GM18499 (cell line): ENCODE results near the gene ABCA7.
"Not testable (repeated sequence)": the region's sequence is repeated elsewhere in the genome, so short reads cannot be mapped to it uniquely, and the experiment has no call there.

Source experiments
- ATAC-seq: cut with Tn5 transposase; IDR thresholded peaks from one replicate; pipeline ENCODE4 v1.9.1; 2021; ENCODE audit warnings: moderate number of reproducible peaks; ENCODE audit not compliant: insufficient read depth, unreplicated experiment

The ABCA7 gene

DNA sequence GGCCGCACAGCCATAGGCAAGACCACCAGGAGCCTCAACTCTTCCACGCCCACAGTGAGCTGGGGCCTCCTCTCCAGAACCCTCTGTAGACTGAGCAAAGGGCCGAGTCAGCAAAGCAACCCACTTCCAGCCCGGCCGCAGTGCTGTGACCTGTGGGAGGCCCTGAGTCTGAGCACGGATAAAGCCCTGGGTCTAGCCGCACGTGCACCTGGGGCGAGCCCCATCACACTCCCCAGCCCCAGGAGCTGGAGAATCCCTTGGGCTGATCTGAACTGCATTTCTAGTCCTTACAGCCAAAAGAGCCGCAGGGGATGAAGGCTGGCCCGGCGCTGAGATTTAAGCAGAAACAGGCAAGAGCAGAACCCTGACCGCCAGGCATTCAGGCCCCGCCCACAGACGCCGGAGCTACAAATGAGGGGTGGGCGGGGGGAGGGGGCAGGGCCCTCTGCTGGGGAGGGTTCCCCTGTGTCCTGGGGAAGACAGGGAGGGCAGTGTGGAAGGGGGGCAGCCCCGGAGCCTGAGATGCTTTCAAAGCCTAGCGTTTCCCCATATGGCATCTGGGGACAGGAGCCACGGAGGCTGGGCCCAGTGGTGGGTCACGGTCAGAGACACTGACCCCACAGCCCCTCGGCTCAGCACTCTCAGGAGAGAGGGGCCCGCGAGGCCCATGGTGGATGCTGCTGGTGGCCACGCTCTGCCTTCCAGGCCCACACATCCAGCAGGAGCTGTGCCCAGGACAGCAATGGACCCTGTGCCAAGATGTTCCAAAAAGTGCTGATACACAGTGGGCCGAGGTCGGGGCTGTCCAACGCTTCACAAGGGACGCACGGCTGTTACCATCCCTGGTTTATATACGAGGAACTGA, 23.9 kb upstream of the ABCA7 start:
- ATAC-seq = no peak

DNA sequence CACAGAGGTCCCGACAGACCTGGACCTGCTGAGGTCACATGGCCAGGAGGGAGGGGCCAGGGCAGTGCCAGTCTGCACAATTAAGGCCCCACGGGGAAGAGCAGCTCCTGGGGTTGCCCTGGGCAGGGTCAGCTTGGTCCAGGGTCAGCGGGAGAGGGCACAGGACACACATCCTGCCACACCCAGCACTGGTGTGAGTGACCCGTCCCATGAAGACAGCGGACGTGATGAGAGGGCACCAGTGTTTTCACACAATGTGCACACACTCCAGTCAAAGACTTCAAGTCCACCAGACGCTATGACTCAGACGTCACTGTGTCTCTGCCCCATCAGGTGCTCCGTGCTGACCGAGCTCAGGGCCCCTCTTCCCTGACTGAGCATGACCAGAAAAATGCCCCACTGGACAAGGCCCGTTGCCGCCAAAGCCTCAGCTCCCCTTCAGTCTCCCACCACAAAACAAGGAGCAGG, 23.2 kb upstream of the ABCA7 start:
- ATAC-seq = no peak

DNA sequence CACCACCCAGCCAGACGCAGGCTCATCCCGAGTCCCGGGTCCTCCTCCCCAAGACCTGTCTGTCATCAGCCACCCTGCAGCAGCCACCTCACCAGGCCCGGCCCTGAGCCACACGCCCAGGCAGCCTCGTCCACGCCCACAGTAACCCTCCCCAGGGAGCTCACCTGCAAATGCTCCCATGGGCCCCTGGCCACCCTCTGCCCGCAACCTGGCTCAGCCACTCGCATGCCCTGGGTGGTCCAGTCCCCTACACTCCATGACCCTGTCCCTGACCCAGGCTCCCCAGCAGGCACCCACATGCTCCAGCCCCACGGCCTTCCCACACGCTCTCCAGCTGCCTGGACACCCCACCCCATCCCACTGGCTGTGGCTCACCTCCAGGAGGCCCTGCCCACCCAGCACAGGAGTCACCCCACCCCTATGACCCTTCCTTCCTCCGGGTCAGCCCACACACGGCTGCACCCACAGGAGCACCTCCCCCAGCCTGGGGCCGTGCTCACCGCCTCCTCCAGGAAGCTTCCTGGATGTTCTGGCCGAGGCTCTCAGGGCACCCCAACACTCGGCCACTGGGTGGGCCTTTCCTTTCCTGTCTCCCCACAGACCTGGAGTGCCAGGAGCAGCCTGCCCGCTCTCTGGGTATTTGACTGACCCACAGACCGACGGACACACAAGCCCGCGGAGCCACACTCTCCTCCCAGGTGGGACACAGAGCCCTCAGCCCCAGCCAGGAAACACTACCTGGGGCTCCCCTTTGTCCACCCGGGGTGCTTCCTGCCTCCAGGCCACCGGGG, 22.6 kb upstream of the ABCA7 start:
- ATAC-seq = no peak

DNA sequence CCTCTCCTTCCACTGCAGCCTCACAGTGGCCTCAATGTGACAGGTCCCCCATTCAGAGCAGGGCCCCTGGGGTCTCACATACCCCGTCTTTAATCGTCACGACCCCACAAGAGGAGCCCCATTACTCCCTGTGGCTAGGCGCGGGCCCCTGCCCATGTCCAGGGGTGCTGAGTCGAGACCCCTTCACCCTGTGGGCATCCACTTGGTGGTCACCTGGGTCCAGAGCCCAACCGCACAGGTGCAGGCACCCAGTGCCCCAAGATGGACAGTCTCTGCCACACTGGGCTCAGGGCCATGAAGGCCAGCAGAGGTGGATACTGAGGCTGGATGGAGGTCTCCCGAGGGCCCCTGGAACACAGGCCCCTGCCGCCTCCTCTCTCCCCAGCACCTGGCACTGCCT, 22.0 kb upstream of the ABCA7 start:
- no peak for ATAC-seq

DNA sequence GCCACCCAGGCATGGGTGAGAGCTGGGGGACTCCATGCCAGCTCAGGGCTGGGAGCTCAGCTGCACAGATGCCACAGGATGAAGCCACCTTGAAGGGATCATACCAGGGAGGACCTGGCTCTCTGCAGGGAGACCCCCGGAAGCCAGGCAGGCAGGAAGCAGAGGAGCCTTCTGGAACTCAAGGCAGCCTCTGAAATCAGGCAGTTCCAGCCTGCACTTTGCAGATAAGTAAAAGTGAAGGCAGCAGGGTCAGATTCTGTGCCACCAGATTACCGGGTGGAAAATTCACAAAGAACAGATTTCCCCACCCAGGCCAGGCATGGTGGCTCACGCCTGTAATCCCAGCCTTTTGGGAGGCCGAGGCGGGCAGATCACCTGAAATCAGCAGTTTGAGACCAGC, 21.5 kb upstream of the ABCA7 start:
- ATAC-seq = no peak

DNA sequence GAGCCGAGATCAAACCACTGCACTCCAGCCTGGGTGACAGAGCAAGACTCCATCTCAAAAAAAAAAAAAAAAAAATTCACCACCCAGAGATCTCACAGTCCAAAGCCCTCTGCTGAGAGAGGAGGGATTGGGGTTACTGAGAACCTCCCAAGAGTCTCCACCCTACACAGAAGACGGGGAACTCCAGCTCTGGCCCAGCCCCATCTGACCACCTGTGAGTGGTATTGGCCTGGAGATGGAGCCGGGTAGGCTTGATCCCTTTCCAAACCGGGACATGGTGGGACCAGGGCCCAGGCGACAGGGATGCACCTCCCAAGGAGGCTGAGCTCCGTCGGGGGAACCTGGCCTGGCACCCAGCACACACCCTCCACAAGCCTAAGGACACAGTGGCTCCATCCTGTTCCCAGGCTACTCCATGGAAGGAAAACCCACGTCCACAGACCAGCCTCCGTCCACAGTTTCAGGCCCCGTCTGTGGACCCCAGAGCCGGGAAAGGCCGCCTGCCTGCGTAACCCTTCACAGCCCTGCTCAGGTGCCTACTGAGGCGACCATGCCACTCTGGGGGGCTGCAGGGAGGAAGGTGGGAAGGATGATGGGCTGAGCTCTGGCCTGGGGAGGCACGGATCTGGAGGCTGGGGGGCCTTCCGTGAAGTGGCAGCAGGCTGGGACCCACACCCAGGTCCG, 20.8 kb upstream of the ABCA7 start:
- ATAC-seq = no peak

DNA sequence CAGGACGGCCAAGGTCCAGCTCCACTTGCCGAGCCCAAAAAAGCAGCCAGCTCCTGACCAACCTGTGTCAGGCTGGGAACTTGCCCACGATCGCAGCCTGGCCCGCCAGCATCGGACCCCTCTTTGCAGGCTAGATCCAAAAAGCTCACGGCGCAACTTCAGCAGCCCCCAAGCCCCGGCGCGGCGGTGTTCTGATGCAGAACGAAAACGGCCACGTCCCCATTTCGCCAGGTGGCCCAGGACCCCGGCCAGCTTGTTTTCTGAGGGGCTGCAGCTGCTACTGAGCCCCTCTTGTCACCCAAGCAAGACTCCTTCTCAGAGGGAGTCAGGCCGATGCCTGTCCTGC, 20.3 kb upstream of the ABCA7 start:
- ATAC-seq = no peak

DNA sequence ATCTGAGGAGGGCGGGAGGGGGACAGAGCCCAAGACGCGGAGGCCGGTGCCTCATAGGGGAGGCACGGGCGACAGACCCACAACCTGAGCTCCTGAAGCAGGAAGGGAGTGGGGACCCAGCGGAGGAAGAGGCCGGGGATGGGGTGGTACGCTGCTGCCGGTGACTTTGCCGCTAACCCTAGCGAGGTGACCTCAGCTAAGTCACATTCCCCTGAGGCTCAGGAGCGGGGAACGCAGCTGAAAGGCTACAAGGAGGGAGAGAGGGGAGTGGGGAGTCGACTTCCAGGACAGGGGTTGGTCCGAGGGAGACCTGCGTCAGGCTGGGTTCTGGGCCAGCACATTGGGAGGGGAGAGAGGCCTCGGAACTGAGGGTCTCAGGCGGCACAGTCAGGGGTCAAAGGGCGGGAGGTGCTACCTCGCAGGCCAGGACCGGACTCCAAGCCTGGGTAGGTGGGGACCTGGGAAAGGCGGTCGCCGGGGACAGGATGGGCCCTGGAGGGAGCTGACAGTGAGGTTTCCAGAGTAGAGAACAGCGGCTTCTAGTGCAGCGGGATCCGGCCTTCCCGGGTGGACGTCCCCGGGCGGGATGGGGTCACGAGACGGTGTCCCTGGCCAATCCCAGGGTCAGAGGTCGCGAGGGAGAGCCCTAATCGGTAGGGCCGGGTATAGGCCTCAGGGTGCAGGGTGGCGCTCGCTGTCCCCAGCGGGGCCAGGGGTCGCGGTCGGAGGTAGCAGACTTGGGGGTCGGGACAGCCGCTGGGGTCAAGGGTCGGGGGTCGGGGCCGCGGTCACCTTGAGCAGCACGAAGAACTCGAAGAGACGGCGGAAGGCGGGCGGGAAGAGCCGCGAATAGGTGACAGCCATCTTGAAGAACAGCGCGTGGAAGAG, 19.7 kb upstream of the ABCA7 start:
- ATAC-seq = no peak

DNA sequence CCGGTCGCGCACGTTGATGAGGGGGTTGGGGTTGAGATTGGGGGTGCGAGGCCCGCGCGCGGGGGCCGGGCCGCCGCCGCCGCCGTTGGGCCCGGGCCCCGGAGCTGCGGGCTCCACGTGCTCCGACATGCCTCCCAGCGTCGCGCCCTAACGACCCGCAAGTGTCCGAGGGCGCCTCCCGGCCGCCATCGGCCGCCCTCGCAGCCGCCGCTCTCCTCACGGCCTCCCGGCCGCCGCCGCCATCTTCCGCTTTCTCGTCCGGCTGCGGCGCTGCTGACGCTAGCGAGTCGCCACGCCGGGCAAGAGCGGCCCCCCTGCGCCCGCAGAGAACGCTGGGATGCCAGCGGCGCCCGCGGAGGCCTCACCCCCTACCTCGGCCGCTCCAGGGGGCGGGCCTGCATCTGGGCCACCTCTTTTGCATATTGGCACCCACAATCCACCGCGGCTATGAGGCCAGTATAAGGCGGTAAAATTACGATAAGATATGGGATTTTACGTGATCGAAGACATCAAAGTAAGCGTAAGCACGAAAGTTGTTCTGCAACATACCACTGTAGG, 19.0 kb upstream of the ABCA7 start, which contains the start of gene TMEM259:
TSS of gene TMEM259 (minus strand) at position 256 of the 558 bp plus-strand sequence. CDS start at position 129, 127 bp downstream.
- ATAC-seq = peak; percentile 55

DNA sequence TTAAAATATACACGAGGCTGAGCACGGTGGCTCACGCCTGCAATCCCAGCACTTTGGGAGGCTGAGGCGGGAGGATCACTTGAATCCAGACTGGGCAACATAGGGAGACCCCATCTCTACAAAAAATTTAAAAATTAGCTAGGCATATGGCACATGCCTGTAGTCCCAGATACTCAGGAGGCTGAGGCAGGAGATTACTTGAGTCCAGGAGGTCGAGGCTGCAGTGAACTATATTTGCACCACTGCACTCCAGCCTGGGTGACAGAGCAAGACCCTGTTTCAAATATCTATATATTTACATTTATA, 16.1 kb upstream of the ABCA7 start:
- ATAC-seq = not testable (repeated sequence)

DNA sequence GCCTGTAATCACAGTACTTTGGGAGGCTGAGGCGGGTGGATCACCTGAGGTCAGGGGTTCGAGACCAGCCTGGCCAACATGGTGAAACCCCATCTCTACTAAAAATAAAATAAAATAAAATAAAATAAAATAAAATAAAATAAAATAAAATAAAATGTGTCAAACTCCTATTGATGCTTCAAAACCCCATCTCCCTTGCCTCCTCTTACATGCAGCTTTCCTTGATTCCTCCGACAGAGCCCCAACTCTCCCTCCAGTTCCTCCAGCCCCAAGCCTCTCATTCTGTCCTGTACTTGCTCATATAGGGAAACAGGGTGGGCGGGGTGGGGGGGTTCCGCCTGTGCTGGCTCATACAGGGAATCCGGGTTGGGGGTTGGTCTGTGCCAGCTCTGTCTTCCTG, 14.8 kb upstream of the ABCA7 start:
- ATAC-seq = not testable (repeated sequence)

DNA sequence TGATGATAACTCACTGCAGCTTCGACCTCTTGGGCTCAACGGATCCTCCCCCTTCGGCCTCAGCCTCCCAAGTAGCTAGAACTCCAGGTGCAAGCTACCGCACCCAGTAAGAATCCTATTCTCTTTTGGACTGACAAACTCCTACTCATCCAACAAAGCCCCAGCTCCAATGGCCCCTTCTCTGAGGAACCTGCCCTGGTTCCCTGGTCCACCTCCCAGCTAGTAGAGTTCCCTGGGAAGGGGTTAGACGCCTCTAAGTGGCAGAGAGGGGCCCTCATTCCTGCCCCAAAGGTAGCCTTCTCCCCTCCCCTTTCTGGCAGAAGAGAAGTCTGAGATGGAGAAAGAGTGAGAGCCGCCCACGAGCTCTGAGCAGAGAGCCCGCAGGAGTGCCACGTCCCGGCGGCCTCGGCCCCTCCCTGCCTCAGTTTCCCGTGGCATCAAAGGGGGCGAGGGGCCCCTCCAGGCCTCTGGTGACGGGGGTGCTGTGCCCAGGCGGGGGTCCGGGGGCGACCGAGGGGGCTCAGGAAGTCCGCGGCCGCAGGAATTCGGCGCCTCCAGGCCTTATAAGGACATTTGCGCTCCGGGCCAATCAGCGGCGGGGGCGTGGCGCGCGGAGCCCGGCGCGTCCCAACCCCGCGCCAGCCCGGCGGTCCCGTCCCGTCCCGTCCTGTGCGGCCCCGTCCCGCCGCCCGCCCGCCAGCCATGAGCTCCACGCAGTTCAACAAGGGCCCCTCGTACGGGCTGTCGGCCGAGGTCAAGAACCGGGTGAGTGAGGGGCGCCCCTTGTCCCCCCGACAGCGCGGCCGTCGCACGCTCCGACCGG, 13.7 kb upstream of the ABCA7 start, which contains the start of gene CNN2:
TSS of gene CNN2 (plus strand) at position 649 of the 823 bp plus-strand sequence. CDS start at position 703, 54 bp downstream.
- ATAC-seq = no peak

DNA sequence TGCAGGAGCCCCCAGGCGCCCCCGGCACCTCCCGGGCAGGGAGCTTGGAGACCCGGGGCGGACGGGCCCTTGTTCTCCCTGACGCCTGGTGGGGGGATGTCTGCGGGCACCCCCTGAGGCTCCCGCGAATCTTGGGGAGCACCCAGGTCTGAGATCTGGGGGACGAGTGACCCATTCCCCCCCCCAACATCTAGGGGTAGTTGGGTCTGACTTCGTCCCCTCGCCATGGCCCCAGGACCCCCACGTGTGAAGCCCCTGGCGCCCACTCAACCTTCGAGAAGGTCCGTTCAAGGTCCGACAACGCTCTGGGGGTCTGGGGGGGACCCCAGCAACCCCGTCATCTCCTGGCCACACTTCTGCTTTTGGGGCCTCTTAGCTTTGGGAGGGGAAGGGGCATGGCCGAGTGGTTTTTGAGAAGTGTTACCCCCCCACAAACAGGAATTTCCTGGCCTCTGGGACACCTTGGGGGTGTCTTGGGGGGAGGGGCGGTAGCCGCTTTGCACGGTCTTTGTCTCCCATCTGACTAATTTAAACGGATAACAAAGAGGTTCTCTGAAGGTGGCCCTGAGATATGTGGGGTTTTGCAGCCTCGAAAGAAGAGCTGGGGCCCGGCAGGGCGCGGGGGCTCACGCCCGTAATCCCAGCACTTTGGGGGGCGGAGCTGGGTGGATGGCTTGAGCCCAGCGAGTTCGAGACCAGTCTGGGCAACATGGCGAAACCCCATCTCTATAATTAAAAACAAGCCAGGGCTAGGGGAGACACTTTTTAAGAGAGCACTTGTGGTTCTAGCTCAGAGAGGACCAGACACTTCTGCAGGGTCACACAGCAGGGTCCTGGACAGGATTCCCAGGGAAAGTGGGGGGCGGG, 12.9 kb upstream of the ABCA7 start:
- no peak for ATAC-seq

DNA sequence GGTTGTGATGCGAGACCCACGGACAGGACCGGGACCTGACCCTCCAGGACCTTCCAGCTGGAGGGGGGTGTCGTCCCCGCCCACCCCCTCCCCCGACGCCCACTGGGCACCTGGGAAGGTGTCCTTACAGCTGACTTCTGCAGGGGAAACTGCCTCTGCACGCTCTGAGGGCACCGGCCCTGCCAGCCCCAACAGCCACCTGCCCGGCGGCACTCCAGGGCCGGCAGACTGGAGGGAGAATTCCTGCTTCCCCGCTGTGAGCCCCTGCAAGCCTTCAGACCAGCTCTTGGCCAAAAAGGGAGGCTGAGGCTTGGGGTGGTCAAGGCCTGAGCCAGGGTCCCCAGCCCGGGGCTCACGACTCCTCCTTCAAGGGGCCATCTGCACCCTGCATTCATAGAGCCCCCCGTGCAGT, 12.3 kb upstream of the ABCA7 start:
- no peak for ATAC-seq

DNA sequence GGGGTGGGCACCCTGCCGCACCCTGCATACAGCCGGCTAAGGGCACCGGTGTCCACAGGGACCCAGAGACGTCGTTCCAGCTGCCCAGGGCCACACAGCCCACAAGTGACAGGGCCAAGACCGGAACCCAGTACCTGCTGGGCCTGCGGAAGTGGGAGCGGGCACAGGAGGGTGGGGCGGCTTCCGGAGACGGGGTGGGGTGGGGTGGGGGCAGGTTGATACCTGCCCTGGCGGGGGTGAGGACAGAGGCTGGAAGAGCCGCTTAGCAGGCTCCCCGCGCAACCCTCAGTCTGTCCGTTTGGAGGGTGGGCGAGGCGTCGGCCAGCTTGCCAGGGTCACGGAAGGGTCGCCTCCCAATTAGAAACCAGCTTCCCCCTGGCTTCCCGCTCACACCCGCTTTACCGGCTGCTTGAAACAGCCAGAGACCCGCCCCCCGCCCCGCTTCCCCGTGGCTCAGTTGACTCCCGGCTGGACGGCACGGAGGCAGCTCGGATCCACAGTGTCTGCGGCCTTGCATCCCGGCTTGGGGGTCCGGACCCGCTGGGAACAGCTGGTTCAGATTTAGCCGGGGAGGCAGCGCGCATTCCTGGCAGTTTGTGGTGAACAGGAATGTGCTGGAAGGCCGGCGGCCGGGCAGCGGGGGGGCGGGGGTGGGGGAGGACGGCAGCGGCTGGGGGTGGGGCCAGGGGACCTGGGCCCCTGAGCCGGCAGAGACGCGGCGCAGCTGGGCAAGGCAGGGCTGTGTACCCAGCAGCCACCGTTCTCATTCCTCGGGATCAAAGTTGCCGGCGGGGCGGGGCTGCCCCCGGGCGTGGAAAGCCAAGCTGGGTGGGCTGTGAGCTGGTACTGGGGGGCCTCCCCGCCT, 11.6 kb upstream of the ABCA7 start:
- ATAC-seq = no peak

DNA sequence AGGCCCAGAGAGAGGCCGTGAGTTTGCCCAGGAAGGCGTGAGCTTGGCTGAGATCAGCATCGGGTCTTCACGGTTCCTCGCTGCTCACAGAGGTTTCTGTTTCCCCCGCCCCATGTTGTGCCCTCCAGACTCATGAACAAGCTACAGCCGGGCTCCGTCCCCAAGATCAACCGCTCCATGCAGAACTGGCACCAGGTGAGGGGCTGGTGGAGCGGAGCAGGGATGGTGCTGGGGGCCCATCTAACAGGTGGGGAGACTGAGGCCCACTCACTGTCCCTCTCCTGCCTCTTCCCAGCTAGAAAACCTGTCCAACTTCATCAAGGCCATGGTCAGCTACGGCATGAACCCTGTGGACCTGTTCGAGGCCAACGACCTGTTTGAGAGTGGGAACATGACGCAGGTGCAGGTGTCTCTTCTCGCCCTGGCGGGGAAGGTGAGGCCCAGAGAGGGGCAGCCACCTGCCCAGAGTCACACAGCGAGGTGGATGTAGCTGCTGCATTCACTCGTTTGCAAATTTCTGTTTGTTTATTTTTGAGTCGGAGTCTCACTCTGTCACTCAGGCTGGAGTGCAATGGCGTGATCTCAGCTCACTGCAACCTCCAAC, 7.5 kb upstream of the ABCA7 start:
- no peak for ATAC-seq
